HEK293 (cell line): ENCODE results near the gene NLRP2B.

ENCODE experiments used
- CTCF ChIA-PET: fragments of 350-600 bp; formaldehyde crosslinking; extraction: SDS; loops from one replicate; lab custom pipeline; 2021; ENCODE audit warnings: antibody characterized with exemption; lab: Yijun Ruan, JAX
- POLR2A ChIA-PET: fragments of 300-600 bp; formaldehyde crosslinking; extraction: SDS; loops from one replicate; lab custom pipeline; 2020; ENCODE audit warnings: antibody characterized with exemption, inconsistent platforms; lab: Yijun Ruan, JAX
- H3K27ac ChIP-seq: fragments of 200-500 bp; sonication (Bioruptor generic); 2 replicates; pipeline ENCODE4 v1.5.1; 2014; ENCODE audit warnings: low read depth, low read length, control low read depth, inconsistent platforms; ENCODE audit errors: extremely low read depth
- H3K36me3 ChIP-seq, 2 experiments: fragments of 200-500 bp in 1 of 2; sonication (Bioruptor generic) in 1 of 2; 1 replicate in 1 of 2; 2 replicates in 1 of 2; pipeline ENCODE4 v1.5.1; 2014 to 2017; ENCODE audit warnings: inconsistent platforms in 2 of 2, low read length in 2 of 2; ENCODE audit not compliant: control insufficient read depth in 2 of 2, insufficient read depth in 1 of 2
- H3K4me1 ChIP-seq: fragments of 200-500 bp; sonication (Bioruptor generic); 2 replicates; pipeline ENCODE4 v1.5.1; 2014; ENCODE audit warnings: mild to moderate bottlenecking, low read length, inconsistent platforms; ENCODE audit not compliant: control insufficient read depth, insufficient read depth
- H3K4me3 ChIP-seq: 2 replicates; pipeline ENCODE4 v1.5.1; 2011; ENCODE audit warnings: low read depth, mild to moderate bottlenecking, control low read depth, low read length, moderate library complexity
- H3K9me3 ChIP-seq: fragments of 200-500 bp; sonication (Bioruptor generic); 2 replicates; pipeline ENCODE4 v1.5.1; 2014; ENCODE audit warnings: low read depth, low read length, inconsistent platforms; ENCODE audit not compliant: control insufficient read depth, insufficient read depth
- HOXA7 ChIP-seq: sonication (generic); formaldehyde crosslinking; IDR thresholded peaks from 2 replicates; pipeline ENCODE4 v1.8.1; 2022; ENCODE audit warnings: missing genetic modification reagents, borderline replicate concordance
- HOXD13 ChIP-seq: sonication (generic); formaldehyde crosslinking; IDR thresholded peaks from 2 replicates; pipeline ENCODE4 v1.8.0; 2022; ENCODE audit warnings: missing genetic modification reagents, borderline replicate concordance
- MZF1 ChIP-seq: fragments of 450-650 bp; formaldehyde crosslinking; IDR thresholded peaks from 2 replicates; pipeline ENCODE4 v1.5.1; 2017; ENCODE audit warnings: missing biosample characterization, missing genetic modification characterization, borderline replicate concordance
- PRDM6 ChIP-seq: fragments of 450-650 bp; formaldehyde crosslinking; IDR thresholded peaks from 2 replicates; pipeline ENCODE4 v1.5.1; 2017; ENCODE audit warnings: missing biosample characterization, missing genetic modification characterization
- SALL2 ChIP-seq: fragments of 450-650 bp; formaldehyde crosslinking; IDR thresholded peaks from 2 replicates; pipeline ENCODE4 v1.5.0; 2017; ENCODE audit warnings: missing biosample characterization, mild to moderate bottlenecking, missing genetic modification characterization, borderline replicate concordance
- SCRT2 ChIP-seq: fragments of 450-650 bp; formaldehyde crosslinking; IDR thresholded peaks from 2 replicates; pipeline ENCODE4 v1.5.1; 2016; ENCODE audit warnings: missing biosample characterization, missing genetic modification characterization
- ZFP41 ChIP-seq: fragments of 450-650 bp; formaldehyde crosslinking; IDR thresholded peaks from 2 replicates; pipeline ENCODE4 v1.5.1; 2016; ENCODE audit warnings: missing biosample characterization, missing genetic modification characterization, borderline replicate concordance
- ZNF114 ChIP-seq: fragments of 450-650 bp; formaldehyde crosslinking; IDR thresholded peaks from 2 replicates; pipeline ENCODE4 v1.5.0; 2017; ENCODE audit warnings: missing biosample characterization, missing genetic modification characterization
- ZNF169 ChIP-seq: fragments of 450-650 bp; formaldehyde crosslinking; IDR thresholded peaks from 2 replicates; pipeline ENCODE4 v1.5.1; 2016; ENCODE audit warnings: missing biosample characterization, missing genetic modification characterization
- ZNF19 ChIP-seq: fragments of 450-650 bp; formaldehyde crosslinking; IDR thresholded peaks from 2 replicates; pipeline ENCODE4; 2016; ENCODE audit warnings: missing biosample characterization, missing genetic modification characterization, low read depth
- ZNF2 ChIP-seq: fragments of 450-650 bp; formaldehyde crosslinking; IDR thresholded peaks from 2 replicates; pipeline ENCODE4 v1.5.1; 2016; ENCODE audit warnings: missing biosample characterization, missing genetic modification characterization
- ZNF211 ChIP-seq: fragments of 450-650 bp; formaldehyde crosslinking; IDR thresholded peaks from 2 replicates; pipeline ENCODE4 v1.5.1; 2016; ENCODE audit warnings: low read depth, missing biosample characterization, missing genetic modification characterization
- ZNF214 ChIP-seq: fragments of 450-650 bp; formaldehyde crosslinking; IDR thresholded peaks from 2 replicates; pipeline ENCODE4 v1.5.1; 2017; ENCODE audit warnings: missing biosample characterization, mild to moderate bottlenecking, missing genetic modification characterization, borderline replicate concordance
- ZNF223 ChIP-seq: fragments of 450-650 bp; formaldehyde crosslinking; IDR thresholded peaks from 2 replicates; pipeline ENCODE4 v1.5.1; 2016; ENCODE audit warnings: missing biosample characterization, missing genetic modification characterization
- ZNF274 ChIP-seq, 2 experiments: fragments of 200-500 bp in 1 of 2; fragments of 450-650 bp in 1 of 2; sonication (Bioruptor generic) in 1 of 2; formaldehyde crosslinking in 1 of 2; IDR thresholded peaks; 2 replicates each; pipeline versions ENCODE4 v1.5.1 to v1.6.1; 2014 to 2016; ENCODE audit warnings: borderline replicate concordance in 1 of 2, inconsistent platforms in 1 of 2, low read length in 1 of 2, missing biosample characterization in 1 of 2, missing genetic modification characterization in 1 of 2
- ZNF354C ChIP-seq: fragments of 450-650 bp; formaldehyde crosslinking; IDR thresholded peaks from 2 replicates; pipeline ENCODE4 v1.5.1; 2016; ENCODE audit warnings: missing biosample characterization, missing genetic modification characterization, low read depth, borderline replicate concordance
- ZNF521 ChIP-seq: fragments of 450-650 bp; formaldehyde crosslinking; IDR thresholded peaks from 2 replicates; pipeline ENCODE4 v1.5.1; 2017; ENCODE audit warnings: missing biosample characterization, mild to moderate bottlenecking, missing genetic modification characterization
- ZNF530 ChIP-seq: fragments of 450-650 bp; formaldehyde crosslinking; IDR thresholded peaks from 2 replicates; pipeline ENCODE4 v1.5.1; 2016; ENCODE audit warnings: low read depth, missing biosample characterization, missing genetic modification characterization
- ZNF549 ChIP-seq: fragments of 450-650 bp; IDR thresholded peaks from 2 replicates; pipeline ENCODE4 v1.5.1; 2018; ENCODE audit warnings: missing biosample characterization, missing genetic modification characterization, mild to moderate bottlenecking, inconsistent platforms, moderate library complexity
- ZNF610 ChIP-seq: fragments of 450-650 bp; formaldehyde crosslinking; IDR thresholded peaks from 2 replicates; pipeline ENCODE4 v1.5.1; 2016; ENCODE audit warnings: missing biosample characterization, missing genetic modification characterization, borderline replicate concordance
- ZNF629 ChIP-seq: fragments of 450-650 bp; formaldehyde crosslinking; IDR thresholded peaks from 2 replicates; pipeline ENCODE4 v1.5.1; 2017; ENCODE audit warnings: missing biosample characterization, missing genetic modification characterization
- ZNF670 ChIP-seq: fragments of 450-650 bp; formaldehyde crosslinking; IDR thresholded peaks from 2 replicates; pipeline ENCODE4 v1.5.1; 2016; ENCODE audit warnings: missing biosample characterization, missing genetic modification characterization, low read depth
- ZNF768 ChIP-seq: fragments of 450-650 bp; formaldehyde crosslinking; IDR thresholded peaks from 2 replicates; pipeline ENCODE4 v1.5.1; 2018; ENCODE audit warnings: missing biosample characterization, mild to moderate bottlenecking, missing genetic modification characterization

The NLRP2B gene

GRCh38 chrX:57655065-57655464, 25.0 kb downstream of the NLRP2B start:
- no peak for TF ChIP-seq ZNF169 (tag by site-specific recombination)
- TF ChIP-seq ZNF521 = no peak
- no peak for TF ChIP-seq ZFP41 (tag by site-specific recombination)
- TF ChIP-seq ZNF211 = no peak
- TF ChIP-seq HOXD13 (CRISPR knock-in tag) = no peak
- TF ChIP-seq ZNF549 (tag by site-specific recombination) = no peak
- no peak for TF ChIP-seq ZNF223 (tag by site-specific recombination)
- no peak for TF ChIP-seq SALL2 (tag by site-specific recombination)
- TF ChIP-seq SCRT2 = no peak
- TF ChIP-seq ZNF530 (tag by site-specific recombination) = no peak
- no peak for TF ChIP-seq ZNF768 (tag by site-specific recombination)
- TF ChIP-seq ZNF610 (tag by site-specific recombination) = no peak
- no peak for TF ChIP-seq ZNF2
- TF ChIP-seq ZNF354C (tag by site-specific recombination) = no peak
- TF ChIP-seq MZF1 (tag by site-specific recombination) = no peak
- TF ChIP-seq ZNF214 = no peak
- no peak for TF ChIP-seq ZNF274 (IDR thresholded peaks at IDR 0.05; ENCODE audit: low read length)
- no peak for TF ChIP-seq ZNF274 (tag by site-specific recombination; IDR thresholded peaks at IDR 0.05; ENCODE audit: borderline replicate concordance)
- Histone ChIP-seq H3K9me3 (peaks cover 5% of the 10 kb centered on the region; the same call in 1 of the 2 replicates), H3K4me3 (no peak overlapping the region), H3K27ac (no peak overlapping the region), H3K36me3 (no peaks in the 10 kb centered on the region), H3K4me1 (no peaks in the 10 kb centered on the region)
- POLR2A ChIA-PET = no interaction called here
- CTCF ChIA-PET = no interaction called here

GRCh38 chrX:57652705-57653104, 27.4 kb downstream of the NLRP2B start:
- Histone ChIP-seq H3K9me3 (peaks cover 5% of the 10 kb centered on the region; the same call in 1 of the 2 replicates), H3K27ac (no peak overlapping the region), H3K4me1 (no peaks in the 10 kb centered on the region), H3K4me3 (no peak overlapping the region), H3K36me3 (no peaks in the 10 kb centered on the region)
- TF ChIP-seq ZNF19 (tag by site-specific recombination) (no peak), PRDM6 (no peak), ZNF211 (no peak), ZNF629 (tag by site-specific recombination) (no peak), ZFP41 (tag by site-specific recombination) (no peak), HOXA7 (CRISPR knock-in tag) (no peak), ZNF670 (no peak), ZNF114 (tag by site-specific recombination) (no peak)
- CTCF ChIA-PET = no interaction called here
- POLR2A ChIA-PET = no interaction called here
